Neuron (in vitro differentiated cells): ENCODE data around the gene LDLRAD4.

ENCODE experiments used
- H2AFZ ChIP-seq: one replicate; pipeline ENCODE4 v1.6.1; 2013; ENCODE audit warnings: low read depth, mild to moderate bottlenecking, inconsistent platforms, low read length, moderate library complexity
- H3K27me3 ChIP-seq: one replicate; pipeline ENCODE4 v1.6.1; 2013; ENCODE audit warnings: low read length; ENCODE audit not compliant: insufficient read depth
- H3K36me3 ChIP-seq: one replicate; pipeline ENCODE4 v1.6.1; 2013; ENCODE audit warnings: low read length; ENCODE audit not compliant: insufficient read depth
- H3K4me1 ChIP-seq: one replicate; pipeline ENCODE4 v1.6.1; 2013; ENCODE audit warnings: low read length; ENCODE audit not compliant: insufficient read depth
- H3K4me3 ChIP-seq: 2 replicates; pipeline ENCODE4 v1.5.1; 2013; ENCODE audit warnings: mild to moderate bottlenecking, low read length, moderate library complexity
- H3K9me3 ChIP-seq: one replicate; pipeline ENCODE4 v1.6.1; 2013; ENCODE audit warnings: low read length

Gene LDLRAD4

DNA sequence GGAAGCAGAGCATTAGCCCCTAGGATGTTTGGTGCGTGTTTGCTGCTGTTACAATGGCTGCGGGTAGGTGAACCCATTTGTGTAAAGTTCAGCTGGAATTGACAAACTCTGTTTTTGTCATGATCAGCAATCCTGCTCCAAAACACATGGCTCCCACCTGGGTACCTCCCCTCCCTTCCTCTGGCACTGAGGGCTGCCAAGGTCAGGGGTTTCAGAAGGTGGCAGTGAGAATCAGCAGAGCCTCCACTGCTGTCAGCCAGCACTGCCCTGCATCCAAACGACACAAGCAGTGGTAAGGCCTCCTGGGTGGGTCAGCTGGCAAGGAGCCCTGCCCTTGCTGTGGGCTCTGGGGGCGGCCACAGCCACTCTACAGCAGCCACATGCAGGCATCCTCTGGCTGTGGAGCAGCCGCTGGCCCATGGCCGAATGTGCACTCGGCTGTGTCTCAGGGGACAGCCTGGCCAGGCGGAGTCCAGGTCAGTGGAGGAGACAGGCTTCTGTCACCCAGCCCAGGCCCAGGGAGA lies 32.8 kb upstream of the LDLRAD4 start:
- Histone ChIP-seq H3K4me1 (no peaks in the 10 kb centered on the region), H3K27me3 (peaks cover 9% of the 10 kb centered on the region), H3K9me3 (no peaks in the 10 kb centered on the region), H3K36me3 (no peaks in the 10 kb centered on the region), H2AFZ (no peak overlapping the region), H3K4me3 (no peak overlapping the region)

DNA sequence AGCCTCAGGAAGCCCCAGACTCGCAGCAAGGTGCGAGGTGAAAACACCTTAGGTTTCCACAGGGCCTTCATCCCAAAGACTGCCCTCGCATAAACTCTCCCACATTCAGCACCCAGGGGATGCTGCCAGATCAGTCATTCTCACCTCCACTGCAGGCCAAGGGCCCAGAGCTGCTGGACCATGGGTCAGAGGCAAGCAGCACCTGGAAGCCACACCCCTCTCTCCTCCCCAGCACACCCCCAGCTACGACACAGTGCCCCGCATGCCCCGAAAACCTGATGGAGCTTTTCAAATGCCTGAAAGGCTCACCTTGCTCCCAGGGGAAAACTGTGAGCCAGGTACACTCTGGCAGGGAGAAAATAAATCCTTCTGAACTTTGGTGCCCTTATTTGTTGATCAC lies 31.9 kb upstream of the LDLRAD4 start:
- Histone ChIP-seq H3K36me3 (no peaks in the 10 kb centered on the region), H3K4me1 (no peaks in the 10 kb centered on the region), H3K27me3 (peaks cover 9% of the 10 kb centered on the region), H3K9me3 (no peaks in the 10 kb centered on the region), H2AFZ (no peak overlapping the region), H3K4me3 (no peak overlapping the region)

DNA sequence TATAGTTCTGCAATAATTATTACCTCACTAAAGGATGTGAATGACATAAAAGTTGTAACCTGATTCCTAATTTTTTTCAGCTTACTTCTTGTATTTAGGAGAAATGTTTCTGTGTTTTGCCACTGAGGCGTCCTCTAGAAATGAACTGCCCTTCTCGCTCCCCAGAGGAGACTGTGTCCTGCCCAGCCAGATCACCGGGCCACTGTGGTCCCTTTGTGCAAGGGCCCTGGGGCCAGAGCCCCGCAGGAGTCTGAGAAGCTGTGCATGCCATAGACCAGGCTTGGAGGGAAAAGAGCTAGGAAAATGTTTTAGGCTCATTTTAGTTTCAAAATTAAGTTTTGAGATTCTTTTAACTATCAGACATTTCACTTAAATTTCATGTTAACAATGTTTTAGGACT lies 31.1 kb upstream of the LDLRAD4 start:
- Histone ChIP-seq H3K4me3 (no peak overlapping the region), H3K4me1 (no peaks in the 10 kb centered on the region), H3K9me3 (no peaks in the 10 kb centered on the region), H3K27me3 (peaks cover 9% of the 10 kb centered on the region), H2AFZ (no peak overlapping the region), H3K36me3 (no peaks in the 10 kb centered on the region)

DNA sequence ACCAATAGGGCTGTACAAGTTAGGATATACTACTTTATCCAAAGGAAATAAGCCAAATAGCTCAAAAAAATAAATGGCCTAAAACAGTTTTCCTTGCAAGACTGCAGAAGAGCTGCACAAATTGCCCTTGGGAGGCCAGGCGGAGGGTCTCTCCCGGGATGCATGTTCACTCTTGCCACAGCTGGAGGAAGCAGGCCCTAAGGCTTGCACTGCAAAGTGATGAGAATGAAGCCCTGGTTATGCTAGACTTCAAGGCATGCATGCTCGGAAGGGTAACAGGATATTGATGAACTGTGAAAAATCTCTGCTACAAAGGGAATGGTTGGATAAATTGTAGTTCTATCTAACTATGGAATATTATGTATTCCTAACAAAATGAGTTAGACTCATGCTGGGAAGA lies 27.5 kb upstream of the LDLRAD4 start:
- Histone ChIP-seq H3K36me3 (no peaks in the 10 kb centered on the region), H2AFZ (no peak overlapping the region), H3K4me1 (no peaks in the 10 kb centered on the region), H3K27me3 (no peaks in the 10 kb centered on the region), H3K9me3 (no peaks in the 10 kb centered on the region), H3K4me3 (no peak overlapping the region)

DNA sequence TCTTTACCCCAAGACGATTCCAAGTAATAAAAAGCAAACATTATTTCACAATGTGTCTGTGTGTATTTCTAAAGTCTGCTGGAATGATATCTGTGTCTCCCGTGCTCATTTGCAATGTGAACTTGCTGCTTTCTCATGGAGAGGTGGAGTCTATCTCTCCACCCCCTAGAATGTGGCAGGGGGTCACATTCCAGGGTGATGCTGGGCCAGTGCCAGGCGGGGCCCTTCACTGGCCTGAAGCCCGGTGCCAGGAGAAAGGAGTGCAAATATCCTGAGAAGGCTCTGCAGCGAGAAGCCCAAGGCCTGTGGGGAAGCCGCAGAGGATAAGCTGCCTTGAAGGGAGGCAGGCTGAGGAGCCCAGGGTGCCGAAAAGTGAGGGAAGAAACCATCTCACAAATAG lies 26.8 kb upstream of the LDLRAD4 start:
- H3K4me3 ChIP-seq = no peak overlapping the region
- H3K27me3 ChIP-seq = no peaks in the 10 kb centered on the region
- no peak overlapping the region for H2AFZ ChIP-seq
- H3K4me1 ChIP-seq = no peaks in the 10 kb centered on the region
- no peaks in the 10 kb centered on the region for H3K9me3 ChIP-seq
- no peaks in the 10 kb centered on the region for H3K36me3 ChIP-seq

DNA sequence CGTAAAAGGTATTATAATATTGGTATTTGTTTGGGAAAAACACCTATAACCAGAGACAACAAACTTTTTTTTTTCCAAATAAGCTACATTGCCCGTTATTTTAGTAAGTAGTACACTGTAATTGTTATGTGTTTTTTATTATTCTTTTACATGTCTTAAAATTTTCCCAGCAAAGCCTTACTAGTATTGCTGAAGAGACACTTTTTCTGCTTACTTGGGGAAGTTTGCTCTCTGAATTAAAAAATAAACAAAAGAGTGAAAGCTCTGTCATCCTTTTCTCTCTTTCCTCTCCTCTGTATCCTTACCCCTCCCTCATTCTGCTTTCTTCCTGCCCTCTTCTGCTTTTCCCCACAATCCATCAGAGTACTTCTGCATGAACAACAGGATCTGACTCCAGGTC lies 25.6 kb upstream of the LDLRAD4 start:
- Histone ChIP-seq H3K4me3 (no peak overlapping the region), H2AFZ (no peak overlapping the region), H3K4me1 (no peaks in the 10 kb centered on the region), H3K27me3 (no peaks in the 10 kb centered on the region), H3K9me3 (no peaks in the 10 kb centered on the region), H3K36me3 (no peaks in the 10 kb centered on the region)

DNA sequence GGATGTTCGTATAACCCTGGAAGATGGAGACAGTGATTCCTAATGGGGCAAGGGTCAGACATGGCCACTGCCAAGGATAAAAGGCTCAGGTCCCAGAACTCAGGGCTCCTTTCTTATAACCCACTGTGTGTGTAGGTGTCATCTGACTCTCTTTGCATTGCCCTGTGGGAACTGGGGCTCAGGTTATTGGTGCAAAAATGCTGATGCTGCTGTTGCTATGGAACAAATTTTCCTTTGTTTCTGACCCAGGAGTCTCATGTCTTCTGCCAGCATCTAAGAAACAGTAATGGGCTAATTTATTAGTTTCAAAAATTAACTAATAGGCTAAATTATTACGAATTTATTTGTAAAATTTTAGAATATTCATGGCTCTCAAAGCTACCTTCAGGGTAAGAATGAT lies 24.3 kb upstream of the LDLRAD4 start:
- Histone ChIP-seq H3K36me3 (no peaks in the 10 kb centered on the region), H3K4me1 (no peaks in the 10 kb centered on the region), H3K4me3 (no peak overlapping the region), H2AFZ (no peak overlapping the region), H3K27me3 (no peaks in the 10 kb centered on the region), H3K9me3 (peaks cover 5% of the 10 kb centered on the region)

DNA sequence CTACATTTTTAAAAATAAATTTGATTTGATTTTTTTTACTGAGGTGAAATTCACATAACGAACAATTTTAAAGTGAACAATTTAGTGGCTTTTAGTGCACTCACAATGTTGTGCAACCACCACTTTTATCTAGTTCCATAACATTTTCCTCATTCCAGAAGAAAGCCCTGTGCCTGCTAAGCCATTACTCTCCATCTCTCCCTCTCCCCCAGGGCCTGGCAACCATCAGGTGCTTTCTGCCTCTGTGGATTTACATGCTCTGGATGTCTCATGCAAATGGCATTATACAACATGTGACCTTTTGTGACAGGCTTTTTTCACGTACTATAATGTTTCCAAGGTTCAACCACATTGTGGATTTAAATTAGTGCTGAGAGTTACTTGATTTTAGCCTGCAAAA lies 19.9 kb upstream of the LDLRAD4 start:
- H3K27me3 ChIP-seq = no peaks in the 10 kb centered on the region
- H3K4me3 ChIP-seq = no peak overlapping the region
- no peak overlapping the region for H2AFZ ChIP-seq
- no peaks in the 10 kb centered on the region for H3K36me3 ChIP-seq
- no peaks in the 10 kb centered on the region for H3K4me1 ChIP-seq
- H3K9me3 ChIP-seq = peaks cover 5% of the 10 kb centered on the region

DNA sequence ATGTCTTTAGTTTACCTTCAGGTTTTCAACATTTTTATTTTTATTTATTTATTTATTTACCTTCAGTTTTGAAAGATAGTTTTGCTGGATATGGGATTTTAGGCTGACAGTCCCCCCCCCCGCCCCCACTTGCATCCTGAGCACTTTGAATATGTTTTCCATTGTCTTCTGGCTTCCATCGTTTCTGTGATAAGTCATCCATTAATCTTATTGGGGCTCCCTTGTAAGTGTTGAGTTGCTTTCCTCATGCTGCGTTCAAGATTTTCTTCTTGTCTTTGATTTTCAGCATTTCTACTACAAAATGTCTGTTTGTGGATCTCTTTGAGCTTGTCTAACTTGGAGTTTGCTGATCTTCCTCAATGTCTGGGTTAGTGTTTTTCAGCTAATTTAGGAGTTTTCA lies 19.4 kb upstream of the LDLRAD4 start:
- Histone ChIP-seq H3K36me3 (no peaks in the 10 kb centered on the region), H3K9me3 (peaks cover 5% of the 10 kb centered on the region), H3K27me3 (no peaks in the 10 kb centered on the region), H2AFZ (no peak overlapping the region), H3K4me1 (no peaks in the 10 kb centered on the region), H3K4me3 (no peak overlapping the region)

DNA sequence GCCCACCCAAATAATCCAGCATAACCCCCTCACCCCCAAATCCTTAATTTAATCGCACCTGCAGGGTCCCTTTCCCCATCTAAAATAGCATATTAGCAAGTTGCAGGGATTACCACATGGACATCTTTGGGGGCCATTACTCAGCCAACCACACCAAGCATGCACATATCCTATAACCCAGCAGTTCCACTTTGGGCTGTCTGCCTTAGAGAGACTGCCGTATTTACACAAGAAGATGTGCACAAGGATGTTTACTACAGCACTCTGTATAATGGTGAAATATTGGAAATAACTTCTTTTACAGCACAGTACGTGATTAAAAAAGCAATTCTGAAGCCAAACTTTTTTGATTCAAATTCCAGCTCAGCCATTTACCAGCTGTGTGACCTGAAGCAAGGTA lies 17.3 kb upstream of the LDLRAD4 start:
- Histone ChIP-seq H3K9me3 (peaks cover 5% of the 10 kb centered on the region), H2AFZ (no peak overlapping the region), H3K27me3 (no peaks in the 10 kb centered on the region), H3K4me3 (no peak overlapping the region), H3K4me1 (no peaks in the 10 kb centered on the region), H3K36me3 (no peaks in the 10 kb centered on the region)

DNA sequence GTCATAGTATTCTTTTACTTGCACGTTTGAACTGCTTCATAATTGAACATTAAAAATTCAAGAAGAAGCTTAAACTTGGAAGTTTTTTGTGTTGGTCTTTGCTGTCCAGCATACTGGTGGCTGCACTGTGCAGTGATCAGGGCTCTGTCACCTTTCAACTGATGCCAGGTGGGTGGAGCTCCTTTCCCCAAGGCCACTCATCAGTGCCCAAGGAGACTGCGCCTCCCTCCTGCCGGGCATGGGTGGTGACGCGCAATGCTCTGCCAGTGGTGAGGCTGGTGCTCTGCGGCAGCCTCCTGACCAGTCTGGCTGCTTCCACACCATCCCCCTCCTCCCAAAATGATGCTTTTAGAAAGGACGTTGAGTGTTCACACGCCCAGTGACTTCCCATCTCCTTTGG lies 16.0 kb upstream of the LDLRAD4 start:
- H3K36me3 ChIP-seq = no peaks in the 10 kb centered on the region
- peaks cover 6% of the 10 kb centered on the region for H3K27me3 ChIP-seq
- H3K4me1 ChIP-seq = no peaks in the 10 kb centered on the region
- H2AFZ ChIP-seq = no peak overlapping the region
- H3K4me3 ChIP-seq = no peak overlapping the region
- peaks cover 5% of the 10 kb centered on the region for H3K9me3 ChIP-seq

DNA sequence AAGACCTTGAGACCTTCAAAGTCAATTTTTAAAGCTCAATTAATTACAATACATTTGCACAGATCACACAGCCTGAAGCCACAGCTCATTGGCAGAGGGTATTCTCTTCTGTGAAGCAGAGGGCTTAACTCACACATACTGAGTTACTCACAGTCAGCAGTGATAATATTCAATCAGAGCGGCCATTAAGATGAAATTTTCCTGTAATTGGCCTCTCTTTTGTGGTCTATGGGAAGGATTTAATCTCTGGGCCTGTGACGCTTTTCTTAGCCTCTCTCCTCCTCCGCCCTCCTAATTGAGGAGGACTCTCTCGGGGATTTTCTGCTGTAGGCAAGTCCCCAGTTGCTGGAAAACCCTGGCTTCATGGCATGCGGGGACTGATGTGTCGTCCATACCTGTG lies 12.3 kb upstream of the LDLRAD4 start:
- Histone ChIP-seq H3K27me3 (peaks cover 13% of the 10 kb centered on the region), H3K9me3 (no peaks in the 10 kb centered on the region), H2AFZ (no peak overlapping the region), H3K4me3 (no peak overlapping the region), H3K36me3 (no peaks in the 10 kb centered on the region), H3K4me1 (no peaks in the 10 kb centered on the region)

DNA sequence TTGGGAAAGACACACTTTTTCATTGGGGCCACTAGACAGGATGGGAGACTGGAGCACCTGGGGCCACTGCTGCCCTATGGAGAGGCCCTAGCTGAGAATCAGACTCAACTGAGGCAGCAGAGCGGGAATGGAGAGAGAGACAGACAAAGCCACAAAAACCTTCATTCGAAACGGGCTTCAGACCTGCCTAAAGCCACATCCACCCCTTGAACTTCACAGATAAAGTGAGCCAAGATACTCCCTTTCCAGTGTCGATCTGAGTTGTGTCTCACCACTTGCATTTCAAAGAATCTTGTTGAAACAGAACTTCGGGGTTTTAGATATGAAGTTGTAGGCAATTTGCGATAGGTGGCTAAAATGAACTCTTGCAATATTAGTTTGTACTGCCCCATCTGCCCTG lies 11.3 kb upstream of the LDLRAD4 start:
- no peak overlapping the region for H2AFZ ChIP-seq
- H3K4me3 ChIP-seq = no peak overlapping the region
- H3K36me3 ChIP-seq = no peaks in the 10 kb centered on the region
- H3K4me1 ChIP-seq = no peaks in the 10 kb centered on the region
- no peaks in the 10 kb centered on the region for H3K9me3 ChIP-seq
- peaks cover 13% of the 10 kb centered on the region for H3K27me3 ChIP-seq

DNA sequence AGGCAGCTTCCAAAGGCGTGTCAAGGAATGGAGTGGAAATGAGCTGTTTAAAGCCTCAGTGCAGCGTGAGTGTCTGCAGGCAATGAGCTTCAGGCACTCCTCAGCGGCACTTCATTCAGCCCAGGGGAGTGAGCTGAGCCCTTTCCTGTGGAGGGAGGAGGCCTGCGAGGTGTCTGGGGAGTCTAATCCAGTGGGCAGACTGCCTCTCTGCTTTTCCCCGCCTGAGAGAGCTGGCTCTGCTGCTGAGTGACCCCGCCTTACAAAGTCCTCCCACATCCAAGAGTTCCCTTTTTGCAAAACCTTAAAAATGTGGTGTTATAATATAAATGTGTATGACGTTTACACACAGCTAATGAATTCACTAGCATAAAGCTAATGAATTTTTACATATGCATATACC lies 7.0 kb upstream of the LDLRAD4 start:
- Histone ChIP-seq H2AFZ (no peak overlapping the region), H3K9me3 (no peaks in the 10 kb centered on the region), H3K4me3 (no peak overlapping the region), H3K27me3 (peaks cover 29% of the 10 kb centered on the region), H3K4me1 (no peaks in the 10 kb centered on the region), H3K36me3 (no peaks in the 10 kb centered on the region)
